Activated CD8-positive, alpha-beta memory T cell treated with anti-CD3 and anti-CD28 coated beads for 4 hours (primary cell): ENCODE measurements around the gene E2F8.

ENCODE experiments used
- DNase-seq, 2 donors: peaks; one replicate each; pipeline ENCODE4 v3.0.0-alpha.2; 2020; ENCODE audit warnings: low read depth in 2 of 2

The E2F8 gene

DNA sequence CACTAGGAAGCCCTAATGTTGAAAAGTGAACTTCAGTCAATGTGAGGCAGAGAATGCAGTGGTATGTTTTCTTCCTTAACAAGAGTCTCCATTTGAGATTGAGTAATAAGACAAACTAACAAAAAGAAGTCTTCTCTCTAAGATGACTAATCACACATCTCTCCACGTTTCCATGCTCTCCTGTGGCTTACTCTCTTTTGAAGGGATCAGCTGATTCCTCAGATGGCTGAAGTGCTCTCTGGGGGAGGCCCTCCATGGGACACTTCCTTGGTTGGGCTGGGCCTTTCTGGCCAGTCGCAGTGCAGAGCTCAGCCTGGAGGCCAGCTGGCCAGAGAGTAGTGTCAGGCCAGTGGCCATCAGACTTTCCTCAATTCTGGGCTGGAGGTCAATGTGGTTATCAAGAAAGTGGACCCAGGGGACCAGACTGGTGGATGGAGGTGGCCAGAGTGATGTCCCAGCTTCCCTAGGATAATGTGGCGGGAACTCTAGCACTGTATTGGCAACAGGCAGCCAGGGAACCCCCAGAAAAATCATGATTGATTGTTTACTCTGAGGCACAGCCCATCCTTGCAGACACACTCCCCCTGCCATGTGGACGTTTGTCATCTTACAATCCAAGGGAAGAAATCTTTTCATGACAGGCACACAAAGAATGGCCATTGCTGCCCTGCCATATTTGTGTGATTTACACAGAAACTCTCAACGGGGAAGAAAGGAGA is 53.5 kb downstream of the E2F8 start:
- DNase-seq = no peak

DNA sequence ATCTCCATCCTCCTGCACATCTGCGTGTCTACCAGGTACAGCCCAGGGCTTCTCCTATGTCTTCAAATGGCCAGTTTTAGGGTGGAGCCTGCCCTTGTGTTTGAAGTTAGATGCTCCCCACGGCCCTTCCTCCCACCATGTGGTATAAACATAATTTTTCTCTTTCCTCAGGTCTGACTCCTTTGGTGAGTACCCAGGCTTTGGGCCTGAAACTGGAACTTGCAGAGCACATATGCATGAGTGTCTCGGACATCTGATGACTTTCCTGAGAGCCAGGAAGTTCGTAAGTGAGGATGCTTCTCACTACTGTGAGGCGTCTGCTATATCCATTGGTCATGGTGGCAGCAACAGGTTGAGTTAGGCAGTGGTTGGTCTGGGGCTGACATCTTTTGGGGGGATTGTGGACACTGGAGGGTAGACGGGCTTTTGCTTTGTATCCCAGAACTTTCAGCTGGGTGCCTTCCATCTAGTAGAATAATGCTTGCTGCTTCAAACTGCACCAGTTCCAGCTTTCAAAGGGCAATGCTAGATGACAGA is 55.2 kb downstream of the E2F8 start:
- DNase-seq = no peak

- no peak for DNase-seq
Measured at GRCh38 chr11:19185036-19185435, 55.7 kb downstream of the E2F8 start.

- no peak for DNase-seq
Measured at GRCh38 chr11:19183646-19184045, 57.1 kb downstream of the E2F8 start.

- DNase-seq = no peak
Measured at GRCh38 chr11:19181531-19182261, 59.0 kb downstream of the E2F8 start.

DNA sequence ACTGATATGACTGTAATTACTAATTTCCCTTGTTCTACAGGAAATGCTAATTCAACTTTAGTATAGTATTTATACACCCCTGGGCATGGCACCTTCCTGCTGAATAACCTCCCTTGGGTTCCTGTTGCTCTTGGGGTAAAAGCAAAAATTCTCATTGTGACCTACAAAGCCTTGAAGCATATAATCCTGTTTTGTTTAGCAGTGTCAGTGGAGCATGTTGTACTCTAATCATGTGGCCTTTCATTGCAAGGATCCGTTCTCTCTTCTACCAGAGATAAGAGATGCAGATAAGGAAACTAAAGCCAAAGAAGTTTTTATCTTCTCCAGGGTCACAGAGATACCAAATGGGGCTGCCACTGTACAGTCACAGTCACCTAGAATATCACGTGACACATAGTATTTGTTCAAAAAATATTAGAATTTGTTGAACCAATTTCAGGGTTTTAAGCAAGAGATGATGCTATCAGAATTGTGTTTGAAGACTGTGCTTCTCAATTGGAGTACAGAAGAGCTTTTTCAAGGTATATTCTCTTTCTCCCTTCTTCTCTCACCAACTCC is 64.0 kb downstream of the E2F8 start:
- DNase-seq = no peak
